Measurements from ENCODE around the gene IL21.
"Not testable (repeated sequence)": the region's sequence is repeated elsewhere in the genome, so short reads cannot be mapped to it uniquely, and the experiment has no call there.

The IL21 gene

GRCh38 chr4:122584519-122584918 is 36.3 kb downstream of the IL21 start:
- no peak for DNase-seq
- intact Hi-C loops (cut with DNase I) = no loop called here

DNA sequence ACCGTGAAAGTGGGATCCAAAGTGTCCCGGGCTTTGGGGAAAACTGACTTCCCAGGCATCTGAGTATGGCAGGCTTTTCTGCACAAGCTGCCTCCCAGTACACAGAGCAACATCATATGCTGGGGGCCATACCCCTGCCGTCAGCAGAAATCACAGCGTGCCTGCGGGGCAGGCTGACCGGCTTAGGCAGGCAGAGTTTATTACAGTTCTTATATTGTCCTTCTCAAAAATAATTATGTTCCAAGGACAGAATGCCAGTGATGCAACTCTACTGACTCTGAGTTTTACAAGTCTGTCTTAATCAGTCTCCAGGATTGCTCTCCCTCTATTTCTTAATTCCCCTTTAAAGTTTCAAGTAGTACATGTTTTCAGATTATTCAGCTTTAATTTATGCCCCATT is 37.0 kb downstream of the IL21 start:
- peak in 7 of 10 donors; percentile 7 to 77 (median 27) for DNase-seq
- intact Hi-C loops (cut with DNase I) = no loop called here

DNA sequence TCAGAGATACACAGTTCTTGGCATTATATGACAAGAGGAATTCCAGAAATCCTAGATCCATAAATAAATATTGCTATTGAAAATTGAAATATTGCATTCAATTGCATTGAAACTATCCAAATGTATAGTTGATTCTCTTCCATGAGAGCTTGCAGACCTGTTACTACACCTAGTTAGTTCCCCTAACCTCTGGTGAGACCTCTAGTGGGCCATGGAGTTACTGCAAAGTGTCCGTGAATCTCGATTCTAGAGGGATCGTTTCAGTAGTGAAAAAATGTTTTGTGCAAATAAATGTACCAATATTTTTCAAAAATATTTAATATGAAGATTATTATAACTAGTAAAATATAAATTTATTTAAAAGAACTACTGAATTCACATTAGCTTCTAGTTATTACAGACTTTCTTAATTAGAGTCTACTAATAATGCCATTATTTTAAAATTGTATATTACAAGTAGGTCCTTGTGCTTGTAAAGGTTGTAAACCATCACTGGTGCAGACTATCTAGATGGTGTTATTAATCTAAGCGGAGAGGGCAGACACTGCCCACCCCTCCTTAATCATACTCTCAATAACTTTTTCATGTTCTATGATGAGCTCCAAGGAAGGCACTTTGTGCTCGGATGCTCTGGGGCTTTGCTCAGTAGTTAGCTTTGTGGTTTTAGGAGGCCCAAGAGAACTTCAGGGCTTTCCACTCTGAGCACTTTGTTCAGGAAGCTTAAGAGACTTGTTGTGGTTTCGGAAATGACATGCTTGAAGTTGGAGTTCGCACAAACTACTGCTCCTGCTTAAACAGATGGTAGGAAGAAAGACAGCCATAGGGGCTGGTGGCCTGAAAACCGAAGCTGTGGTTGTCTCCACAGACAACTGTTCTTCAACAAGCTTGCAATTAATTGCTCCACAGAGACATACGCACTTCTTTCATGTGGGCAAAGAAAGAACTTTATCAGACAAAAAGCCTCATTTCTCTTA is 42.8 kb downstream of the IL21 start:
- DNase-seq = peak in 5 of 10 donors; percentile 22 to 55 (median 50)
- intact Hi-C loops (cut with DNase I) = loop anchor here (2.0 to 5.0 kb wide), 3 partner anchors 266 to 677 kb away; no protein-coding TSS in a partner anchor

- intact Hi-C loops (cut with DNase I) = loop anchor here (2.0 to 5.0 kb wide), 3 partner anchors 265 to 676 kb away; no protein-coding TSS in a partner anchor
- DNase-seq = no peak
Observed at GRCh38 chr4:122577189-122577553, 43.7 kb downstream of the IL21 start.

DNA sequence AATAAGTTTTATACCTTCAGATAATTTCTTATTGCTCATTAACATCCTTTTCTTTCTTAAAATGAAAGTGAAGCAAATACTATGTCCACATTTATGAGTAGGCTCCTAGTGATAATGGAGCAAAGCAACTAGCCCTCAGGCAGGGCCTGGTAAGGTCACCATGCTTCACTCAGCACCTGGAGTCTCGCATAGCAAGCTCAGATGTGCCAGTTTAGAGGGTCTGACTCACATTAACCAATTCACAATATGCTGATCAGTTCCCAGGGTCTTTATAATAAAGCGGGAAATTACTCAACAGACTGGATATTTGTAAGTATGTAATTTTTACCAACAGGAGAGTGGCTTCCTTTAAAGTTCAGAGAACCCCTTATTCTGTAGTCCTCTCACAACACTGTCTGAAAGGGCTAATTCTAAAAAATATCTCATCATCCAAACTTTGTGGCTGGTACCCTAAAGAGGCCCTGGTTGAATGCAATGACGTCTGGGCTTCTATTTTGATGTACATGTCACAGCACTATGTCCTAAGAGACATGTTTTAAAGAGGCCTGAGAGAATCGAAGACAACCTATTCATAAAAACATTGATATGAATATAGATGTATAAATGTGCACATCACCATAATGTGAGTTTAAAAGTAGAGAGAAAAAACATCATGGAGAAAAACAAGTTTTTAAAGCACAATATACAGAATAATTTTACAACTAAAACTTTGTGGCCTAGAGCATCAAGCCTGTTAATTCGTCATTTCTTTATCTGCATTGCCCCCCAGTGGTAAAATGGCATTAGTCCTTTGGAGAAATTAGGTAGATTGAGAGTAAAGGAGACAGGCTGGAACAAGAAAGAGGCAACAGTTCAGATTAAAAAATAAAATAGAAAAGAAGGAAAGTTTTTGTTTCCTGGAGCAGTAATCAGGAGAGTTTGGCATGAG is 44.3 kb downstream of the IL21 start:
- DNase-seq = peak in 1 of 10 donors; percentile 44
- intact Hi-C loops (cut with DNase I) = loop anchor here (2.0 to 5.0 kb wide), 3 partner anchors 264 to 676 kb away; no protein-coding TSS in a partner anchor

- DNase-seq; intact Hi-C loops (cut with DNase I): not testable (repeated sequence)
Observed at GRCh38 chr4:122574347-122574746, 46.5 kb downstream of the IL21 start.

GRCh38 chr4:122562449-122562848 is 58.4 kb downstream of the IL21 start:
- DNase-seq = no peak
- intact Hi-C loops (cut with DNase I) = no loop called here

Measured in posterior cingulate gyrus (tissue), 11 donors.